Epithelial cell of esophagus (primary cell): ENCODE data around the gene ROPN1L.

ENCODE experiments used
- DNase-seq: peaks from one replicate; pipeline ENCODE4 v3.0.0; 2010; ENCODE audit warnings: low read depth
- H3K4me3 ChIP-seq: 2 replicates; pipeline ENCODE4 v1.5.1; 2011; ENCODE audit warnings: mild to moderate bottlenecking, low read length, control low read depth
- TF ChIP-seq, protein P1 (sequence below): IDR thresholded peaks from 2 replicates; pipeline ENCODE4 v1.5.1; 2011; ENCODE audit warnings: low read depth, mild to moderate bottlenecking, low read length, control low read depth, inconsistent platforms; ENCODE audit not compliant: insufficient read depth; ENCODE audit errors: missing control alignments

ROPN1L gene

DNA sequence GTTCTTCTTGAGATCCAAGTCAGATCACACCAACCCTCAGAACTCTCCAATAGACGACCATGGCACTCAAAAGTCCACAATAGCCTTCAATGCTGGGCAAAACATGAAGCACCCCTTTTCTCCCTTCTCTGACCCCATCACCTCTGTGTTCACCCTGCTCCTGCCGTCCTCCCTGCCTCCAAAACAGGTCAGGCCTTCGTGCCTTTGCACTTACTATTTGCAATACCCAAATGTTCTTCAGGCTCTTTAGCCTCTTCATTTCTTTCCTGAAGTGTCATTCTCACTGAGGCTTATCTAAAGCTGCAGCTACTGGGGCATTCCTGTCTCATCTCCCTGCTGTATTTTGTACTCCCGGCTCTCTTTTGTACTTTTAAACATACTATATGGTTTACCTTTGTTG, 2.0 kb upstream of the ROPN1L start:
- no peak for DNase-seq
- TF ChIP-seq, protein P1, sequence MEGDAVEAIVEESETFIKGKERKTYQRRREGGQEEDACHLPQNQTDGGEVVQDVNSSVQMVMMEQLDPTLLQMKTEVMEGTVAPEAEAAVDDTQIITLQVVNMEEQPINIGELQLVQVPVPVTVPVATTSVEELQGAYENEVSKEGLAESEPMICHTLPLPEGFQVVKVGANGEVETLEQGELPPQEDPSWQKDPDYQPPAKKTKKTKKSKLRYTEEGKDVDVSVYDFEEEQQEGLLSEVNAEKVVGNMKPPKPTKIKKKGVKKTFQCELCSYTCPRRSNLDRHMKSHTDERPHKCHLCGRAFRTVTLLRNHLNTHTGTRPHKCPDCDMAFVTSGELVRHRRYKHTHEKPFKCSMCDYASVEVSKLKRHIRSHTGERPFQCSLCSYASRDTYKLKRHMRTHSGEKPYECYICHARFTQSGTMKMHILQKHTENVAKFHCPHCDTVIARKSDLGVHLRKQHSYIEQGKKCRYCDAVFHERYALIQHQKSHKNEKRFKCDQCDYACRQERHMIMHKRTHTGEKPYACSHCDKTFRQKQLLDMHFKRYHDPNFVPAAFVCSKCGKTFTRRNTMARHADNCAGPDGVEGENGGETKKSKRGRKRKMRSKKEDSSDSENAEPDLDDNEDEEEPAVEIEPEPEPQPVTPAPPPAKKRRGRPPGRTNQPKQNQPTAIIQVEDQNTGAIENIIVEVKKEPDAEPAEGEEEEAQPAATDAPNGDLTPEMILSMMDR = no peak
- H3K4me3 ChIP-seq = no peak overlapping the region

DNA sequence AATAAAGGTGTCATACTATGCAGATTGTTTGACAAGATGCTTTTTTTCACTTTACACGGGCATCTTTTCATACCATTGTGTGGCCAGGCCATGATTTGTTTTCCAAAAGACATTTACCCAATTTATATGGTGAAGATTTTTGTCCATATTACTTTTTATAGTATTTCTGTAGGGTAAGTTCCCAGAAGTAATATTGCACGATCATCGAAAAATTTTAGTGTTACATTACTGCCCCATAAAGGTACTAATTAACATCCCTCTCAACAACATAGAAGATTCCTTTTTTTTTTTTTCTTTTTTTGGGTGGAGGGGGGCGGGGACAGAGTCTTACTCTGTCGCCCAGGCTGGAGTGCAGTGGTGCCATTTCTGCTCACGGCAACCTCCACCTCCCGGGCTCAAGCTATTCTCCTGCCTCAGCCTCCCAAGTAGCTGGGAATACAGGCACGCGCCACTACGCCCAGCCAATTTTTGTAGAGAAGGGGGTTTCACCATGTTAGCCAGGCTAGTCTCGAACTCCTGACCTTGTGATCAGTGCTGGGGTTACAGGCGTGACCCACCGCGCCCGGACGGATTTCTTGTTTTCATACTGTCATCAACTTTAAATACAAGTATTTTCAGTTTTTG, 1.2 kb upstream of the ROPN1L start:
- TF ChIP-seq, protein P1 = no peak
- H3K4me3 ChIP-seq = no peak overlapping the region
- no peak for DNase-seq

DNA sequence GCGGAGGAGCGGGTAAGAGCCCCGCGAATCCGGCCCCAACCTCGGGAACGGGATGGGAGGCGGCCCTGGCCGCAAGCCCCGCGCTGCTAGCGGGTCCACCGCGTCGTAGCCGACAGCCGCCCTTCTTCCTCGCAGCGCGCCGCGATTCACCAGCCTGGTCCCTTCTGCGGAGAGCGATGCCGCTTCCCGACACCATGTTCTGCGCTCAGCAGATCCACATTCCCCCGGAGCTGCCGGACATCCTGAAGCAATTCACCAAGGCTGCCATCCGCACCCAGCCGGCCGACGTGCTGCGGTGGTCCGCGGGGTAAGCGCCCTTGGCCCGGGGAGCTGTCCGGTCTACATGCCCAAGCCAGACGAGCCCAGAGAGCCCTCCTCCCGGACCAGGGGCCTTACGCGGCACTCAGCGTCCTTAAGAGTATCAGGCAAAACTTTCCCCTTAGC, 335 bp downstream of the ROPN1L start:
- peak overlapping the region; percentile 56 for H3K4me3 ChIP-seq
- TF ChIP-seq, protein P1 = no peak
- DNase-seq = no peak

- TF ChIP-seq, protein P1 = no peak
- no peak for DNase-seq
Observed at GRCh38 chr5:10442576-10442975, 897 bp downstream of the ROPN1L start.

DNA sequence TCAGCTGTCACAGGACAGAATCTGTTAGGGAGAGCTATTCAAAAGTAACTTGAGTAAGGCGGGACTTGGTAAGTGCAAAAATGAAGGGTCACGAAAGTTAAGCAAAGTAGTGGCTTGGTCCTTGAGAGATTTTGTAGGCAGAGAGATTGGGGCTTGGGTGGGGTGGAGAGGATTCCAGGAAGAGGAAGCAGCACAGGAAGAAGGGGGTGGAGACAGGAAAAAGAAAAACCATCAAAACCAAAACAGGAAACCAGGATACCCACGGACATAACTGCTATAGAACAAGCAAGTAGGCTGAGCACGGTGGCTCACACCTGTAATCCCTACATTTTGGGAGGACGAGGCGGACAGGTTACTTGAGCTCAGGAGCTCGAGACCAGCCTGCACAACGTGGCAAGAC, 3.7 kb downstream of the ROPN1L start:
- no peak overlapping the region for H3K4me3 ChIP-seq
- TF ChIP-seq, protein P1 = no peak
- no peak for DNase-seq

More at GRCh38 chr5:10442576-10442975, 897 bp downstream of the ROPN1L start:
- no peak overlapping the region for H3K4me3 ChIP-seq

DNA sequence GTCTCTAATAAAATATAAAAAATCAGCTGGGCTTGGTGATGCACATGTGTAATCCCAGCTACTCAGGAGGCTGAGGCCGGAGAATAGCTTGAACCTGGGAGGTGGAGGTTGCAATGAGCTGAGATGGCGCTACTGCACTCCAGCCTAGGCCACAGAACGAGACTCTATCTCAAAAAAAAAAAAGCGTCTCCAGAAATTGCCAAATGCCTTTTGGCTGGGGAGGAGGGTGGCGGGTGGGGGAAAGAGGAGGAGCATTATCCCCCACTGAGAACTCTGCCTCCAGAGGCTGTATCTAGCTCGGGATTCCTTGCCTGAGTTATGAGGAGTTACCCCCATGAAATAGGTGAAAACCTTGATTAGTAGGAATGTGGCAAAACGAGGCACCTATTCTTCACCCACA, 4.8 kb downstream of the ROPN1L start:
- no peak for DNase-seq
- TF ChIP-seq, protein P1 = no peak
- H3K4me3 ChIP-seq = no peak overlapping the region

DNA sequence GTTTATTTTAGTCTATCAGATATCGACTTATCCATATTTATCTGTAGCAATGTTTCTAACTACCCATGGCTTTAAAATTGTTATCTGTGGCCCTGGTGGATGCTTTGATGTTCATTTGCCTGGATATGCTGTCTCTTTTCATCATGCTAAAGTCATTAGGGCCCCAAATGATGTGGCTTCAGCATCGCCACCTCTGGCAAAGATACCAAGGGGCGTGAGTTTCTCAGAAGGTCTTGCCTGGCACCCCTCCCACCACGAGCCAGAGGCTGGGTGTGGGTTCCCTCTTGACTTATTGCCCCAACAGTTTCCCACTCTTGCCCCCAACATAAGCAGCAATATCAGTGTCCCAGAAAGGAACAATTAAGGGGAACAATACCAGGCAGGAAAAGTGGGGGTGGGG, 5.4 kb downstream of the ROPN1L start:
- no peak overlapping the region for H3K4me3 ChIP-seq
- DNase-seq = no peak
- TF ChIP-seq, protein P1 = no peak
